Measurements from ENCODE around the gene KAT14.
"Not testable (repeated sequence)": the region's sequence is repeated elsewhere in the genome, so short reads cannot be mapped to it uniquely, and the experiment has no call there.

Gene KAT14

DNA sequence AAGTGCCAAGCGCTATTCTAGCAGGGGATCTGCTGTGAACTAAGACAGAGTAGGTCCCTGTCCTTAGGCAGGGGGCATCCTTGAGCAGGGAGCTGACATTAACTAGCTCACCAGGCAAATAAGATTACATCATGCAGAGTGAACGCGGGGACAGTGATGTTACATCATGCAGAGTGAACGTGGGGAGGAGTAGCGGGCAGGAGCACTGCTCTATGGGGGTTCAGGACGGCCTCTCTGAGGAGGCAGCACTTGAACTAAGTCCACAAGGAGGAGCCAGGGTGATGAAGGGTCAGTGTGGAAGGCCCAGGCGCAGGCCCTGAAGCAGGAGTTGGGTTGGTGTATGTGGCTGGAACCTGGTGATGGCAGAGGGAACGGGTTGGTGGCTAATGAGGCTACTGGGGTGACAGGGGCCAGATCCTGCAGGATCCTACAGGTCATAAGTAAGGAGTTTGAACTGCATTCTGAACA lies 38.7 kb downstream of the KAT14 start:
- TF ChIP-seq SPI1 (IDR thresholded peaks at IDR 0.05; ENCODE audit: low read depth, low read length) (no peak), POLR2A (IDR thresholded peaks at IDR 0.05; ENCODE audit: low read depth, low read length) (no peak), PAX5 (IDR thresholded peaks at IDR 0.05; ENCODE audit: insufficient read depth, low read length, severe bottlenecking) (no peak), POLR2AphosphoS5 (IDR thresholded peaks at IDR 0.05; ENCODE audit: low read depth, low read length) (no peak), TAF1 (IDR thresholded peaks at IDR 0.05; ENCODE audit: low read depth, low read length) (no peak), POU2F2 (IDR thresholded peaks at IDR 0.05; ENCODE audit: low read depth, low read length) (no peak)
- FAIRE-seq (no peak), DNase-seq (ENCODE audit: insufficient read length, low spot score) (no peak)

DNA sequence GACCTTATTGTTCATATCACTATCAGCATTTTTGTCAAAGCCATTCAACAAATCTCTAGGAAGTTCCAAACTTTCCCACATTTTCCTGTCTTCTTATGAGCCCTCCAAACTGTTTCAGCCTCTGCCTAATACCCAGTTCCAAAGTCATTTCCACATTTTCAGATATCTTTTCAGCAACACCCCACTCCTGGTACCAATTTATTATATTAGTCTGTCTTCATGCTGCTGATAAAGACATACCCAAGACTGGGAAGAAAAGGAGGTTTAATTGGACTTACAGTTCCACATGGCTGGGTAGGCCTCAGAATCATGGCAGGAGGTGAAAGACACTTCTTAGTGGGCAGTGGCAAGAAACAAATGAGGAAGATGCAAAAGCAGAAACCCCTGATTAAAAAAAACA lies 42.7 kb downstream of the KAT14 start:
- FAIRE-seq; DNase-seq (ENCODE audit: insufficient read length, low spot score): not testable (repeated sequence)

DNA sequence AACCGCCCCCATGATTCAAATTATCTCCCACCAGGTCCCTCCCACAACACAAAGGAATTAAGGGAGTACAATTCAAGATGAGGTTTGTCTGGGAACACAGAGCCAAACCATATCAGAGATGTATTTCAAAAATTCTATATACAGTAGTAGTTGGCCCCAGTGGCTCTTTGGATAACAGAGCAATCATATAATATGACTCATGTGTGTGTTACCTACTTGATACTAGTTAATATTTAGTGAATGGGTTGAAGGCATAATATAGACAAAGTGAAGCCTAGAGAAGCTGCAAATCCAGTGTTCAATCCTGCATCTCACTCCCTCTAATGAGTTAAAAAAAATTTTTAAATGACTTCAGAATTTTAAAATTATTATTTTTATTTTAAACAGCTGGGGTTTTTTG lies 43.2 kb downstream of the KAT14 start:
- FAIRE-seq: no peak

DNA sequence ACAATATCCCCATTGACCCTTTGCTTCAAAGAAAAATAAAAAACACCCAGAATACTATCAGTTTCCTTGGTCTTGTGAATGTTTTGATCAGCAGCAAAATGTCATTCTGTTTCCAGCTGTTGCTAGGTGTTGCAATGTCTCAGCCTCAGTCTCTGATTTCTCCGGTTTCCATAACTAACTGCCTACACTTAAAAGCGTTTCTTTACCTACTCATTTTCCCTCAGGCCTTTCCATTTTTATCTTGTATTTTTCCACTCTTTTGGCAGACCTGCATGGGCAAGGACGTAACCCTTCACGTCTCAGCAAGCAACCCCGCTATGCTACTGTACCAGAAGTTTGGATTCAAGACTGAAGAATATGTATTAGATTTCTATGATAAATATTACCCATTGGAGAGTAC lies 49.4 kb downstream of the KAT14 start:
- FAIRE-seq: no peak
- DNase-seq (ENCODE audit: insufficient read length, low spot score): no peak
- no peak for TF ChIP-seq POLR2AphosphoS5 (IDR thresholded peaks at IDR 0.05; ENCODE audit: low read depth, low read length)

More for the DNA sequence above, 43.2 kb downstream of the KAT14 start:
- DNase-seq (ENCODE audit: insufficient read length, low spot score): no peak
- no peak for TF ChIP-seq POLR2AphosphoS5 (IDR thresholded peaks at IDR 0.05; ENCODE audit: low read depth, low read length)
- no peak for TF ChIP-seq PAX5 (IDR thresholded peaks at IDR 0.05; ENCODE audit: insufficient read depth, low read length, severe bottlenecking)
- TF ChIP-seq POU2F2 (IDR thresholded peaks at IDR 0.05; ENCODE audit: low read depth, low read length): no peak
- no peak for TF ChIP-seq SPI1 (IDR thresholded peaks at IDR 0.05; ENCODE audit: low read depth, low read length)
- TF ChIP-seq TAF1 (IDR thresholded peaks at IDR 0.05; ENCODE audit: low read depth, low read length): no peak
- TF ChIP-seq POLR2A (IDR thresholded peaks at IDR 0.05; ENCODE audit: low read depth, low read length): no peak

DNA sequence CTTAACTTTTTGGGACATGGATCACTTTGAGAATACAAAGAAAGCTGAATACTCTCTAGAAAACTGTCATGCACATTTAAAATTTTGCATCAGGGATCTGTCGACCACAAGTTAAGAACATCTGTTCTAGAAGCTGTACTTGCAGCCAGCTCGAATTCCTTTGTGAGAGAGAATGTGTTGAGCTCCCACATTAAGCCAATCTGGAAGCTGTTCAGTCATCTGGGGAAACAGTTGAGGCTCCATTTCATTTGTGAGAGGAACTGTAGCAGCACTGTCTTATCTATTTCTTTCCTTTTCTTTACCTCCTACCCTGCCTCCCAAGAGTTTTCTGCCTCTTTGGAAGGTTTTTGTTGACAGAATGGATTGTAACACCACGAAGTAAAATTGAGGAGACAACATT lies 50.8 kb downstream of the KAT14 start:
- no peak for TF ChIP-seq SPI1 (IDR thresholded peaks at IDR 0.05; ENCODE audit: low read depth, low read length)
- TF ChIP-seq TAF1 (IDR thresholded peaks at IDR 0.05; ENCODE audit: low read depth, low read length): no peak
- no peak for TF ChIP-seq PAX5 (IDR thresholded peaks at IDR 0.05; ENCODE audit: insufficient read depth, low read length, severe bottlenecking)
- no peak for TF ChIP-seq POLR2AphosphoS5 (IDR thresholded peaks at IDR 0.05; ENCODE audit: low read depth, low read length)
- TF ChIP-seq POU2F2 (IDR thresholded peaks at IDR 0.05; ENCODE audit: low read depth, low read length): no peak
- TF ChIP-seq POLR2A (IDR thresholded peaks at IDR 0.05; ENCODE audit: low read depth, low read length): no peak
- no peak for FAIRE-seq

DNA sequence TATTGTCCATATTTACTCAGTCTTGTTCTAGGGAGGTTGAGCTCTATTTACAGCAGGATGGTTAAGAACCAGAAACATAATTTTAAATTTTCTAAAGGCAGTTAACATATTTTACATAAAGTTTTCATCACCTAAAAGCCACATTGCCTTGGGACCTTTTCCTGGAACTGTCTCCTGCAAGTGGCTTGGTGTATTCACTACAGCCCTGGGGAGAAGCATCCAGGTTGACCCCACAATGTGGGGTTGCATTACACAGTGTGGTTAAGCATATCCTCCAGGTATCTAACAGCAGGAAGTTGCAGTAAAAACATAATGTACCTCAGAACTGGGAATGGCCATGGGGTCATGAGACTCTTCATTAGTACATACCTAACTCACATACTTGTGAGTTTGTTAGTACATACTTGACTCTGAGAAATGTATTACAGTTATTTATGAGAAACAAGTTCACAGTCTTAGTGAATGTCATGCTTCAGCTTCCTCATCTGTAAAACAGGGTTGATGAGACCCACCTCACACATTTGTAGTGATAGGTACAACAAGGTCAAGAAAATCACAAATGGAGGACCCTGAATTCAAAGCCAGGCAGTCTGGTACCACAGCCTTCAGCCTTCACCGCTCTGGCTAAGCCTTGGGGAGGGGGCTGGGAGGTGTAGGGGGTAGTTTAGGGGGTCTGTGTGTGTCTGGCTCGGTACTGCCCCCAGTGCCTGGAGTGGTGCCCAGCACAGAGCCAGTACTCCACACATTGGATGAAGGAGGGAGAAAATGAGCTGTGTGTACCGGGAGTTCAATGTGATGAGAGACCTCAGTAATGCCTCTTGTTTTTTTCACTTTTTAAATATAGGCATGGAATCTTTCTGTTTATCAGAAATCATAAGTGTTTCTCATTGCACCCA lies 52.9 kb downstream of the KAT14 start:
- FAIRE-seq: no peak
- TF ChIP-seq POU2F2 (IDR thresholded peaks at IDR 0.05; ENCODE audit: low read depth, low read length): no peak
- TF ChIP-seq SPI1 (IDR thresholded peaks at IDR 0.05; ENCODE audit: low read depth, low read length): no peak
- TF ChIP-seq PAX5 (IDR thresholded peaks at IDR 0.05; ENCODE audit: insufficient read depth, low read length, severe bottlenecking): no peak
- TF ChIP-seq TAF1 (IDR thresholded peaks at IDR 0.05; ENCODE audit: low read depth, low read length): no peak
- TF ChIP-seq POLR2A (IDR thresholded peaks at IDR 0.05; ENCODE audit: low read depth, low read length): no peak
- TF ChIP-seq POLR2AphosphoS5 (IDR thresholded peaks at IDR 0.05; ENCODE audit: low read depth, low read length): no peak
- DNase-seq (ENCODE audit: insufficient read length, low spot score): no peak

More for the DNA sequence above, 50.8 kb downstream of the KAT14 start:
- no peak for DNase-seq (ENCODE audit: insufficient read length, low spot score)

DNA sequence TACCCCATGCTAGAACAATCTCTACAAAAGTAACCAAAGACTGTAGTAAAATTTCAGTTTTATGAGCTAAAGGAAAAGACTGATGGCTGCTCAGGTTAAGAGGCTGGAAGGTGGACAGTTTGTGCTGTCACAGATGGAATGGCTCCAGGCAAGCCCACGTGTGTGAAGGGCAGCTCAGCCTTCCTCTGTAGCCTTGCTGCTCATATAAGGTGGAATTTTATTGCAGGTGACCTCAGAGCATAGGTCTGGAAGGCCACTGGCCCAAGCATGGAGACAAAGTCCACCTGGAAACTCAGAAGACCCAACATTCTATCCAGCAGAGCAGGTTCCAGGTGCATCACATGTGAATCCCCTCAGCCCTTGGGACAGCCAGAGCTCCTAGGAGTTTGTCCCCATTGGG lies 53.6 kb downstream of the KAT14 start:
- DNase-seq (ENCODE audit: insufficient read length, low spot score) (no peak), FAIRE-seq (no peak)

DNA sequence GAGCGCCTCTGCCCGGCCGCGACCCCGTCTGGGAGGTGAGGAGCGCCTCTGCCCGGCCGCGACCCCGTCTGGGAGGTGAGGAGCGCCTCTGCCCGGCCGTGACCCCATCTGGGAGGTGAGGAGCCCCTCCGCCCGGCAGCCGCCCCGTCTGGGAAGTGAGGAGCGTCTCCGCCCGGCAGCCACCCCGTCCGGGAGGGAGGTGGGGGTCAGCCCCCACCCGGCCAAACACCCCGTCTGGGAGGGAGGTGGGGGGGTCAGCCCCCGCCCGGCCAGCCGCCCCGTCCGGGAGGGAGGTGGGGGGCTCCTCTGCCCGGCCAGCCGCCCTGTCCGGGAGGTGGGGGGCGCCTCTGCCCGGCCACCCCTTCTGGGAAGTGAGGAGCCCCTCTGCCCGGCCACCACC lies 56.8 kb downstream of the KAT14 start:
- not testable (repeated sequence) for FAIRE-seq; DNase-seq (ENCODE audit: insufficient read length, low spot score)

More for the DNA sequence above, 53.6 kb downstream of the KAT14 start:
- TF ChIP-seq POU2F2 (IDR thresholded peaks at IDR 0.05; ENCODE audit: low read depth, low read length) (no peak), SPI1 (IDR thresholded peaks at IDR 0.05; ENCODE audit: low read depth, low read length) (no peak)

DNA sequence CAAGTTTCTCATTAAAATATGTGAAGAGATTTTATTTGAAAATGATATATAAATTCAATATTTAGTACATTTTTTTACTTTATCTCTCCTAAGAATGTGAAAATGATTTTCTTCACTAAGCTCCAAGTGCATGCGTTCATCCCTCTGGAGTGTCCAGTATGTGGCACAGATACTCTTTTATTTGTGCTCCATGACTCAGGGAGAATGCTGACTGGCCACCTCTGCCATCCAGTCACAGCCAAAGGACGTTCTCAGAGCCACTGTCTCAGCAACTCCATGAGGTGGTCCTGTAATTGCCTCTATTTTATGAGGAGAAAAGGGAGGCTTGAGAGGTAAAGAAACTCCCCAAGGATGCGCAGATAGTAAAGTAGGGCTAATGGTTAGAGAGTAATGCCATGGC lies 58.3 kb downstream of the KAT14 start:
- TF ChIP-seq PAX5 (IDR thresholded peaks at IDR 0.05; ENCODE audit: insufficient read depth, low read length, severe bottlenecking) (no peak), POLR2AphosphoS5 (IDR thresholded peaks at IDR 0.05; ENCODE audit: low read depth, low read length) (no peak), TAF1 (IDR thresholded peaks at IDR 0.05; ENCODE audit: low read depth, low read length) (no peak), POU2F2 (IDR thresholded peaks at IDR 0.05; ENCODE audit: low read depth, low read length) (no peak), POLR2A (IDR thresholded peaks at IDR 0.05; ENCODE audit: low read depth, low read length) (no peak), SPI1 (IDR thresholded peaks at IDR 0.05; ENCODE audit: low read depth, low read length) (no peak)
- DNase-seq (ENCODE audit: insufficient read length, low spot score): no peak
- FAIRE-seq: no peak

DNA sequence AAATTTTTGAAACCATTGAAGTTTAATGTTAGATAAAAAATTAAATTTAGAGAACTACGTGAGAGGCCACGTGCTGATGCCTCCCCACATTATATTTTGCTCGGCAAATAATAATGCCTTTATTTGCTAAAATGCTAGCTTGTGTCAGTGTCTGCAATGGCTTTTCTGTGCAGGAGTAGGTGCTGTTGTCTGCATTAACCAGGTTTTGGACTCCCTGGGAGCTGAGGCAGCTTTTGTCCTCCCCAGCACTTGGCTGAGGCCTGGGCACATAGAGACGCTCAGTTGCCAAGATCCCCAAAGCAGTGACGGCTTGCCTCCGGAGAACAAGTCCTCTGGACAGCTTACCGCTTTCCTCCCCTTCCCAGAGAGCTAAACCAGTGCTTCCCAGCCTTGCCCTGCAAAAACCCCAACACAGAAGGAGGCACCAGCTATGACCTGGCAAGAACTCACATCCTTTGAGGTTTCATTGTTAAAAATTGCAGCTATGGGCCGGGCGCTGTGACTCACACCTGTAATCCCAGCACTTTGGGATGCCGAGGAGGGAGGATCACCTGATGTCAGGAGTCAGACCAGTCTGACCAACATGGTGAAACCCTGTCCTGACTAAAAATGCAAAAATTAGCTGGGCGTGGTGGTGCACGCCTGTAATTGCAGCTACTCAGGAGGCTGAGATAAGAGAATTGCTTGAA lies 59.9 kb downstream of the KAT14 start:
- FAIRE-seq: no peak
- TF ChIP-seq POU2F2 (IDR thresholded peaks at IDR 0.05; ENCODE audit: low read depth, low read length): no peak
- TF ChIP-seq SPI1 (IDR thresholded peaks at IDR 0.05; ENCODE audit: low read depth, low read length): no peak
- TF ChIP-seq TAF1 (IDR thresholded peaks at IDR 0.05; ENCODE audit: low read depth, low read length): no peak
- no peak for TF ChIP-seq PAX5 (IDR thresholded peaks at IDR 0.05; ENCODE audit: insufficient read depth, low read length, severe bottlenecking)
- no peak for TF ChIP-seq POLR2A (IDR thresholded peaks at IDR 0.05; ENCODE audit: low read depth, low read length)
- no peak for TF ChIP-seq POLR2AphosphoS5 (IDR thresholded peaks at IDR 0.05; ENCODE audit: low read depth, low read length)
- DNase-seq (ENCODE audit: insufficient read length, low spot score): no peak
